GM20000 (cell line): ENCODE measurements around the gene ASF1B.
A peak's percentile ranks its signal among the peaks of the same experiment; 100 is the strongest.
"Not testable (repeated sequence)": the region's sequence is repeated elsewhere in the genome, so short reads cannot be mapped to it uniquely, and the experiment has no call there.

Source experiments
- DNase-seq: peaks from one replicate; pipeline ENCODE4 v3.0.0; 2012; ENCODE audit warnings: low spot score
- CTCF ChIP-seq: IDR thresholded peaks from 2 replicates; pipeline ENCODE4 v1.5.1; 2012; ENCODE audit warnings: mild to moderate bottlenecking, control low read depth; ENCODE audit errors: extremely low read depth, missing control alignments

ASF1B gene

DNA sequence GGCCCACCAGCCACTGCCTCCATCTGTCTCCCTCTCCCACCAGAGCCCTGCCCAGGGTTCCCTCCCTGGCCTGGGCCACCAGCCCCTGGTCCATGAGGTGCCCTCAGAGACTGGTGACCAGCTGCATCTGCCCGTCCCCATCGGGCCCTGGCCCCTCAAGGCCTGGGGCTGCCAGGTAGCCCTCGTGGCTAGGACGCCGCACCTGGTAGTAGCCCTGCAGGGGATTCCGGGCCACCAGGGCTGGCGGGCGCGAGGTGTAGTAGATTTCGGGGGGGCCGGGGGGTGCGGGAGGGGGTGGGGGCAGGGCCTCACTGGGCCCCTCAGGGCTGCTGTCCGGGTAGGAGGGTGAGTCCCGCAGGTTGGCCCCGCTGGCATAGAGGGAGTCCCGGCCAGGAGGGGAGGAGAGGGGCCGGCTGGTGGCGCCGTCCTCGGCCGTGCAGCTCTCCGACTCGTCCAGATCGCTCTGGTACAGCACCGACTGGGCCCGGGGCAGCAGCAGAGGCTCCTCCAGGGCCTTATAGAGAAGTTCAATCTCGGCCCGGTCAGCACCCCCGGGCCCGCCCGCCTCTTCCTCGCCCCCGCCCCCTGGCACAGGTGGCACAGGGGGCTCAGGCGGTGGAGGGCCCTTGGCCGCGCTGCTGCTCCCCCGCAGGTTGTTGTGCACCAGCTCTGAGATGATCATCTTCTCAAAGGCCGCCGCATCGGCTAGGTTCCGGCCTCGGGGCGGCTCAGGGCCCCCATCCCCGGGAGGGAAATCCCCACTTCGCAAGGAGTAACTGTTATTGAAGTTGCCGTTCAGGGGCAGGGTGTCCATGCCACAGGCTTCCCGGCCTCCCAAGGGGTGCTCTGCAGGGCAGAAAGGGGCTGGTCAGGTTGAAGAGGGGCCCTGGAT, 14.6 kb upstream of the ASF1B start:
- no peak for TF ChIP-seq CTCF
- no peak for DNase-seq

DNA sequence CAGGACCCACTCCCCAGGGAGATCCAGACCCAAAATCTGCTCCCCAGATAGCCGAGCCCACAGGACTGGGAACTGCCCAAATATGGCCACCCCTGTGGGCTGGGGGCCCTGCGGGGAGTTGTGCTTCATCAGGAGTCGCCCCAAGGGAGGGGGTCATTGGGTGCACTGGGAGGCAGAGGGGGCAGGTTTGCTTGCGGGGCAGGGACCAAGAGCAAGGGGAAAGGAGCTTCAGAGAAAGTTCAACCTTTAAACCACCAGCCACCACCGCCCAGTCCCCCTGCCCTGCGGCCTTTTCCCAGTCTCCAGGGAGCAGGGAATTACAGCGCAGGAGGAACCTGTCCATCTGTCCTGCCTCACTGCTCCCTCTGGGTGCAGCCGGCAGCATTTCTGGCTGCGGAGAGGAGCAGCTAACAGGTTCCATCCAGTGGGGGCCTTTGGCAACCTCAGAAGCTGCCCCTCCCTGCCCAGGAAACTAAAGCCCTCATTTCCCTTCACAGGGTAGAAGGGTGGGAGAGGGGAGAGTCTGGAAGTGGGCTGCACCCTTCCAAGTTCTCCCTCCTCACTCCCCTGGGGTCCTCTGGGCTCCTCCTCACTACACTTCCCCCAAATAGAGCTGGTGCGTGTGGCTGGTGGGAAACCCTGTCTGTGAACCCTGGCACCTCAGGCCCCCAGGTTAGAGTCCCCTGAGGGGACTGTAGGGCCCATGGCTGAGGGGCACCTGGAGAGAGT, 13.8 kb upstream of the ASF1B start:
- DNase-seq, result peak; percentile 46
- no peak for TF ChIP-seq CTCF

DNA sequence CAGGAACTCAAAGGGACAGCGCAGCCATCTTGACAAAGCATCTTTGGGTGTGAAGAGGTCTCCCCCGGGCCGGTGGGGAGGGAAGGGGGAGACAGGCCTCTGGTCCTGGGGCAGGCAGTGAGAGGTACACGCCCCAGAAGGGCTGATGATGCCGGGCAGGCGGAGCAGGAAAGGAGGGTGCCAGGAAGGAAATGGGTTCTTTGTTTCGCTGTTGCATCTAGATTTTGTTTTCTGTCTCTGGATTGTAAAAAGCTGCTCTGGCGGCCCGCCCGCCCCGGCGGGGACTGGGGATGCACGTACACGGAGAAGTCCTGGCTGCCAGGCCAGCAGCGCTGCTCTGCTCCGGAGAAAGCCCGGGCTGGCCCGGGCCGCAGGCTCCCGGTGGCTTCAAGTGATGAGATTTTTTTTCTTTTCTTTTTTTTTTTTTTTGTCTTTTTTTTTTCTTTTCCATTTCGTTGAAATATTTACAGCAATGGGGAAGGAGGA, 13.2 kb upstream of the ASF1B start:
- peak; percentile 65 for DNase-seq

DNA sequence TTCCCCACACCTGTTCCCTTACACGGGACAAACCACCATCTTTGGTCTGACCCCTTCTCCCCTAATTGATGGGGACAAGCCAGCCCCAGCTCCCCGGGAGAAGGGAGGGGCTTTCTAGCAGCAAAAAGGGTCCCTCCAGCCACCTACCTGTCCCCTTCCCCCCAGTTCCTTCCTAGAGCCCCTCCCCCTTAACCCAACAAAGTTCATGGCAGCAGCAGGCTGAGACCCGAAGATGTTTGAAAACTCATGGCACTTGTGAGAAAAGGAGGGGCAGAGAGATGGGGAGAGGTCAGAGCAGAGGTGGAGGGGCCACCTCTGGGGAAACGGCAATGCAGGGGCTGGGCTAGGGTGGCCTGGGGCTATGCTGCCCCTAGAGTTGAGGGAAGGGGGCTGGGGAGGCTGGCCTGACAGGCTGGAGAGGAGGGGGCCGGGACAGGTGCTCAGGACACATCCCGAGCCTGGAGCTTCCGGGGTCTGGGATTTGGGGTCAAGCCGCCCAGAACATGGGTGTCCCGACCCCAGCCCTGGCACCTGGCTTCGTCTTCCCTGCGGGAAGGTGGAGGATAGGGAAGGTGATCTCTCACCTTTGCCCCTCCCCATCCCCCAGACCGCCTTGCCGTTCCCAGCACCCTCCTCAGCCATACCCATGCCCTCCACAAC, 12.5 kb upstream of the ASF1B start:
- TF ChIP-seq CTCF, result no peak
- DNase-seq, result no peak

More for the DNA sequence above, 13.2 kb upstream of the ASF1B start:
- no peak for TF ChIP-seq CTCF

DNA sequence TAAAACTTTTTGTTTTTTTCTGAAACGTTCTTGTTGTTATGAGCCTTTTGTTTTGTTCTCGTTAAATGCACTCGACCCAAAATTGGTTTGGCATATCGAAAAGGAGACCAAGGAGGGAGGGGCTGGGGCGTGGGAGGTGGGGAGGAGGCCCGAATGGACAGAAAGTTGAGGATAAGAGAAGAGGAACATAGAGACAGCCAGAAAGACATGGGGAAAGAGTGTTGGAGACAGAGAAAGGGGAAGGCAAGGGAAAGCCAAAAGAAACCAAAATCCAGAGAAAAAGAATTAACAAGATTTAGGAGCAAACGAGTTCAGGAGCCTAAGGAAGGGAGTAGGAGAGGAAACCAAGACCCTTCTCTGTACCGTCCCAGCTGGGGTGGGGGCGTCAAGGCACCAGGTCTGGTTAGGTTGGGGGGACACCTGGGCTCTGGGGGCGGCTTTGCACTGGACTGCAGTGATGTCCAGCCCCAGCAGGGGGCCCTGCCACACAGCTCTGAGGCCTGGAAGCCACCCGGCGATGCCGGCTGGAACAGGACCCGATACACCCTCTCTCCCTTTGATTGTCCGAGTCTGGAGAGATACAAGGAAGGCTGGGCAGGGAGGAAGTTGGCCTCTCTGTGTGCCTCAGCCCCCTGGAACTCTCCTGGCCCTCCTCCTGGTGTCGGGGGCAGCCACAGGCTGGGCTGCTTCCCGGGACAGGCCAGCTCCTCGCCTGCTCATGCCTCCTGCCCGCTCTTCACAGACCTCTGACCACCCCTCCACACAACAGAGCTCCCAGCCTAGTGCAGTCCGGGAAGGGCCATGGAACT, 11.6 kb upstream of the ASF1B start:
- TF ChIP-seq CTCF, result peak; percentile 50
- peak; percentile 79 for DNase-seq

DNA sequence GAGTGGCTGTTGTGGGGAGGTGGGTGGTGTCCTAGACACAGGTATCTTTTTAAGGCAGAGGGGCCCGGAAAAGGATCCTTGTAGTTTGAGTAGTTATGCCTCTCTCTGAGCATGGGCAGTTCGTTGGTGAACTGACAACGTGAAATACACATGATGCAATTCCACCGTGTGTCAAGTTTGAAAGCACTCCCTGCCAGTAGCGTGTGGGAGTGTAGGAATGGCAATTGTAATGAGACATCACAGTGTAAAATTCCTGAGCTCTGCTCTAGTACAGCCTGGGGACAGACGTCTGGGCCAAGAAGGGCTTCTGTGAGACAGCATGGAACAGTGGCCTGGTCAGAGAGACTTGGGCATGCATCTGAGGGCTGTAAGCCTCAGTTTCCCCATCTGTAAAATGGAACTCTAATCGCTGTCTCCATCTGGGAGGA, 10.4 kb upstream of the ASF1B start:
- no peak for DNase-seq
- TF ChIP-seq CTCF, result no peak

DNA sequence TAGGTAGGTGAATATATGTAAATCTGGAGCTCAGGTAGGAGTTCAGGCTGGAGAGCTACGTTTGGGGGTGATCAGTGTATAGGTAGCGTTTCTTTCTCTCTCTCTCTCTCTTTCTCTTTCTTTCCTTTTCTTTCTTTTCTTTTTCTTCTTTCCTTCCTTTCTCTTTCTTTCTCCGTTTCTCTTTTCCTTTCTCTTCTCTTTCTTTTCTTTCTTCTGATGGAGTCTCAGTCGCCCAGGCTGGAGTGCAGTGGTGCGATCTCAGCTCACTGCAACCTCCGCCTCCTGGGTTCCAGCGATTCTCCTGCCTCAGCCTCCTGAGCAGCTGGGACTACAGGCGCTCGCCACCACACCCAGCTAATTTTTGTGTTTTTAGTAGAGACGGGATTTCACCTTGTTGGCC, 9.8 kb upstream of the ASF1B start:
- DNase-seq, result not testable (repeated sequence)
